NK-92 (cell line): ENCODE measurements around the gene PCDH9.

Experiments
- DNase-seq: peaks from one replicate; lab custom pipeline; 2025; ENCODE audit not compliant: unreplicated experiment; lab: John Stamatoyannopoulos, UW

PCDH9 gene

GRCh38 chr13:66503890-66504289 lies 726.2 kb downstream of the PCDH9 start:
- DNase-seq: no peak

- DNase-seq: no peak
These were observed 729.0 kb downstream of the PCDH9 start for GRCh38 chr13:66501181-66501580.

- no peak for DNase-seq
These were observed 737.7 kb downstream of the PCDH9 start for GRCh38 chr13:66492479-66492878.

- no peak for DNase-seq
These were observed 738.9 kb downstream of the PCDH9 start for GRCh38 chr13:66491251-66491650.

- no peak for DNase-seq
These were observed 740.5 kb downstream of the PCDH9 start for GRCh38 chr13:66489586-66489985.

- no peak for DNase-seq
These were observed 741.0 kb downstream of the PCDH9 start for GRCh38 chr13:66489172-66489571.

GRCh38 chr13:66483712-66484111 lies 746.4 kb downstream of the PCDH9 start:
- no peak for DNase-seq

GRCh38 chr13:66482836-66483235 lies 747.3 kb downstream of the PCDH9 start:
- no peak for DNase-seq

- DNase-seq: no peak
These were observed 752.3 kb downstream of the PCDH9 start for GRCh38 chr13:66477816-66478215.

- DNase-seq: no peak
These were observed 755.1 kb downstream of the PCDH9 start for GRCh38 chr13:66475061-66475460.

GRCh38 chr13:66469745-66470144 lies 760.4 kb downstream of the PCDH9 start:
- DNase-seq: no peak

- DNase-seq: no peak
These were observed 761.5 kb downstream of the PCDH9 start for GRCh38 chr13:66468656-66469055.

GRCh38 chr13:66462187-66462586 lies 767.9 kb downstream of the PCDH9 start:
- DNase-seq: no peak

GRCh38 chr13:66461021-66461420 lies 769.1 kb downstream of the PCDH9 start:
- no peak for DNase-seq

- DNase-seq: no peak
These were observed 770.5 kb downstream of the PCDH9 start for GRCh38 chr13:66459634-66460033.

- no peak for DNase-seq
These were observed 771.0 kb downstream of the PCDH9 start for GRCh38 chr13:66459143-66459542.

GRCh38 chr13:66446413-66446812 lies 783.7 kb downstream of the PCDH9 start:
- no peak for DNase-seq

GRCh38 chr13:66443926-66444325 lies 786.2 kb downstream of the PCDH9 start:
- no peak for DNase-seq

GRCh38 chr13:66440938-66441337 lies 789.2 kb downstream of the PCDH9 start:
- DNase-seq: no peak

- DNase-seq: no peak
These were observed 799.4 kb downstream of the PCDH9 start for GRCh38 chr13:66430728-66431127.

GRCh38 chr13:66430269-66430668 lies 799.9 kb downstream of the PCDH9 start:
- DNase-seq: no peak

- no peak for DNase-seq
These were observed 801.0 kb downstream of the PCDH9 start for GRCh38 chr13:66429156-66429555.

GRCh38 chr13:66427458-66427861 lies 802.7 kb downstream of the PCDH9 start:
- no peak for DNase-seq

- DNase-seq: no peak
These were observed 804.4 kb downstream of the PCDH9 start for GRCh38 chr13:66425741-66426140.
